ENCODE data around the gene COQ8A.
"Not testable (repeated sequence)": the region's sequence is repeated elsewhere in the genome, so short reads cannot be mapped to it uniquely, and the experiment has no call there.

COQ8A gene

DNA sequence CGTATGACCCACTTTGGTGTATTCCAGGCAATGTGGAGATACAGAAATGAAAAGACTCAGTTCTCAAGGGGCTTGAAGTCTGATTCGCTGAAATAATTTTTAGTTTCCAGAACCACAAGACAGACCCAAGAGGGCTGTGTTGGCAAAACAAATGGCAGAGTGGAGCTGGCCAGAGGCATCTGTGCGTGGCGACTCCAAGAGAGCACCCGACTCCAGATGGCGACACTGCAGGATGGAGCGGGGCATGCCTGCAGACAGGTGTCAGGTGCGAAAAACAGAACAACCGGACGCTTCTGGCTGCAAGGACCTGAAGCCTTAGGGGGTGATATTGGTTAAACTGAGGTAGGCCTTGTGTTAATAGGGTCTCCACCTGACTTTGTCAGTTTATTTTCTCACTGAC is 31.7 kb upstream of the COQ8A start:
- H3K27me3 ChIP-seq (ENCODE audit: low read depth) = no peaks in the 10 kb centered on the region
- no peaks in the 10 kb centered on the region; the same call in 1 of the 2 replicates for H3K36me3 ChIP-seq (replicated peaks)
- in situ Hi-C loops (cut with MboI; ENCODE audit: low sequenced_read_pairs) = no loop called here
- no peak overlapping the region for H3K4me3 ChIP-seq
- no peaks in the 10 kb centered on the region for H3K4me1 ChIP-seq
- no peaks in the 10 kb centered on the region for H3K9me3 ChIP-seq
- no peak for DNase-seq (ENCODE audit: low spot score in 2 of 2)

DNA sequence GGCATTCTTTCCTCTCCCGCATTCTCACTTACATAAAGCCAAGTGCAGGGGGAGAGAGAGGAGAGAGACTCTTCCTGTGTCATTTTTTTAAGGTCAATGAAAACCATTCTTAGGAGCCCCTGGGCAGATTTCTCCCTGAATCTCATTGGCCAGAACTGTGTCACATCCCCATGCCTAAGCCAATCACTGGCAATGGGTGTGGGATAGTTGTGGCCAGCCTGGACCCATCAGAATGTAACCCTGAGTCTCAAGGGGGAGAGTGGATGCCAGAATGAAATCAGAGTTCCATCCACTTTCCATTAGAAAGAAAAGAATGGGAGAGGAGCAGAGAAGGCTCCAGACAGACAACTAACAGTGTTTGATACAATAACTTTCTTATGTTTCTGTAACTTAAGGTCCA is 31.2 kb upstream of the COQ8A start:
- H3K27me3 ChIP-seq (ENCODE audit: low read depth) = no peaks in the 10 kb centered on the region
- H3K36me3 ChIP-seq (replicated peaks) = no peaks in the 10 kb centered on the region; the same call in 1 of the 2 replicates
- H3K4me1 ChIP-seq = no peaks in the 10 kb centered on the region
- H3K9me3 ChIP-seq = no peaks in the 10 kb centered on the region
- in situ Hi-C loops (cut with MboI; ENCODE audit: low sequenced_read_pairs) = no loop called here
- H3K4me3 ChIP-seq = no peak overlapping the region
- no peak for DNase-seq (ENCODE audit: low spot score in 2 of 2)

DNA sequence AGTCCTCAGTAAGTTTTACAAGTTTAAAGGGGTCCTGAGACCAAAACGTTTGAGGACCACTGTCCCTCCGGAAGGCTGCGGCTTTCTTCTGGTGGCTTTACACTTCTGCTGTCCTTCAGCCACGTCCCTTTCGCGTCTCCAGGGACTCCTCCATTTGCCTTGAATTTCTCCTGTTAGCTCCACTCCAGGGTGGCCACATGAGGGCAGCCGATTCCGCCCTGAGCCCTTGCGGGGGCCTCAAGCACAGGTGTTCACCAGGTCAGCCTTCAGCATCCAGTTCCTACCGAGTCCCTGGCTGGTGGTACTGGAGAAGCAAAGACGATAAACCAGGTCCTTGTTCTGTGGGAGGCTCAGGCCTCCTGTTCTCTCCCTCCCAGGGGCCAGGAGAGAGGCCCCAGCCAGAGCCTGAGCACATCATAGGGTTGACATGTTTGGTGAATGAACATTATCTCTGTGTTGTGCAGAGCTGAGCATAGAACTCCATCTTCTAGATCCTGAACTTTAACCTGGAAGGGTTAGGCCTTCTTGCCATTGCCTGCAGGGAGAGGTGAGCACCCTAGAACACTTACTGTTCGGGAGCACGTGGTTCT is 27.4 kb upstream of the COQ8A start:
- H3K9me3 ChIP-seq = no peaks in the 10 kb centered on the region
- no peaks in the 10 kb centered on the region for H3K36me3 ChIP-seq (replicated peaks)
- in situ Hi-C loops (cut with MboI; ENCODE audit: low sequenced_read_pairs) = no loop called here
- no peak overlapping the region for H3K4me3 ChIP-seq
- no peaks in the 10 kb centered on the region for H3K4me1 ChIP-seq
- H3K27me3 ChIP-seq (ENCODE audit: low read depth) = no peaks in the 10 kb centered on the region
- DNase-seq (ENCODE audit: low spot score in 2 of 2) = peak in 1 of 2 experiments; percentile 32

DNA sequence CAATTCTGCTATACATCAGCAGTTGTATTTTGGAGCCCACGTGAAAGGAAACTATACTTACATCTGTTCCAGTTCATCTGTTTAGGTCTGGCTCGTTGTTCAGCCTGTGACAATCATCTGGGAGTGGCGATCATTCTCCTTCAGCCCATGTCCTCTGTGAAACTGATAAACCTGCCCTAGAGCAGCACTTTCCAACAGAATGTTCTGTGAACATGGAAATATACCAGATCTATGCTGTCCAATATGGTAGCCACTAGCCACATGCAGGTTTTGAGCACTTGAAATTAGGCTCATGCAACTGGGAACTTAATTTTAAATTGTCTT is 24.5 kb upstream of the COQ8A start:
- no peak for DNase-seq (ENCODE audit: low spot score in 2 of 2)
- Histone ChIP-seq H3K9me3 (no peaks in the 10 kb centered on the region), H3K27me3 (ENCODE audit: low read depth) (no peaks in the 10 kb centered on the region), H3K4me3 (no peak overlapping the region), H3K4me1 (no peaks in the 10 kb centered on the region), H3K36me3 (replicated peaks) (no peaks in the 10 kb centered on the region)
- in situ Hi-C loops (cut with MboI; ENCODE audit: low sequenced_read_pairs) = no loop called here

DNA sequence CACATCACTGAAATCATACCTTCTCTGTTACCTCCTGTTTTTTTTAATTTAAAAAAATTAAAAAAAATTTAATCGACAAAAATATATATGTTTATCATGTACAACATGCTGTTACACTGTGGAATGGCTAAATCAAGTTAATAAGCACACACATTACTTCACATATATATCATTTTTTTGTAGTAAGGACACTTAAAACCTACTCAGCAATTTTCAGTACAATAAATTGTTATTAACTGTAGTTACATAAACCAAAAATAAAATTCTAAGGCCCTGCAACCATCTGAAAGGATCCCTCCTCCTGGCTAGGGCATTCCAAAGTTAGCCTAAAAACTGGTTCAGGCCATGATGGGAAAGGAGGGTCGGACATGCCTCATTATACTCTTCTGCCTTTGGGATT is 23.6 kb upstream of the COQ8A start:
- no peaks in the 10 kb centered on the region for H3K9me3 ChIP-seq
- no peaks in the 10 kb centered on the region for H3K36me3 ChIP-seq (replicated peaks)
- no peaks in the 10 kb centered on the region for H3K27me3 ChIP-seq (ENCODE audit: low read depth)
- in situ Hi-C loops (cut with MboI; ENCODE audit: low sequenced_read_pairs) = no loop called here
- no peak overlapping the region for H3K4me3 ChIP-seq
- H3K4me1 ChIP-seq = no peaks in the 10 kb centered on the region
- no peak for DNase-seq (ENCODE audit: low spot score in 2 of 2)

DNA sequence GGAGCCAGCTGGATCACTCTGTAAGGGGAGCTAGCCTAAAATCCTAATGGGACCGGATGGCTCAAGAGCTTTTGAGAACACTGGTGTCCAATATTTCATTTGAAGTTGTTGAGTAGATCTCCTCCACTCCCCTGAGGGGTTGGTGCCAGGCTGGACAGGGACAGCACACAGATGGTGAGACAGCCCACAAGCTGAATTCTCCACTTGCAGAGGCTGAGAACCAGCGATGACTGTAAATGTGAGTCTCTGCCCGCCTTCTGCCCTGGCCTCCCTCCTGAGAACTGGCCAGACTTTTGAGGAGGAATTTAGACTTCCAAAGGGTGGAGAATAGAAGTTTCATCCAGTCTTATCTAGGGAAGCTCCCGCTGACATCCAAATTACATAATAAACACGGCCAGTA is 20.5 kb upstream of the COQ8A start:
- Histone ChIP-seq H3K4me1 (no peaks in the 10 kb centered on the region), H3K9me3 (no peaks in the 10 kb centered on the region), H3K27me3 (ENCODE audit: low read depth) (no peaks in the 10 kb centered on the region), H3K36me3 (replicated peaks) (no peaks in the 10 kb centered on the region), H3K4me3 (no peak overlapping the region)
- in situ Hi-C loops (cut with MboI; ENCODE audit: low sequenced_read_pairs) = no loop called here
- no peak for DNase-seq (ENCODE audit: low spot score in 2 of 2)

DNA sequence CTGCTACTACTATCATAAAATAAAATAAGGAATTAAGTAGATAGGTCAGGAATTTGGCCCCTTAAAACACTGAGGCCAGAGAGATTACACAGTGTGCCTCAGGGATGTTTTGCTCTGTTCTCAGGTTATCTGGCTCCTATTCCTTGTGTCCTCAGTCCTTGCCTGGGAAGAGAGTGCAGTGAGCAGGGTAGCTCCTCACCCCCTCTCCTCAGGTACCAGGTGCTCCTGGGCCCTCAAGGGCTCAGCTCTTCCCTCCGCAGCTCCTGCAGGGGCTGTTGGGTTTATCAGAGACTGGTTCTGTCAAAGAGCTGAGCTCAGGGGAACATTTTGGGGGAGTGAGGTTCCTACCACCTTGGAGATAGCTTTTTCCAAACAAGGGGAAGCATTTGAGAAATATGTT is 20.1 kb upstream of the COQ8A start:
- in situ Hi-C loops (cut with MboI; ENCODE audit: low sequenced_read_pairs) = no loop called here
- H3K36me3 ChIP-seq (replicated peaks) = no peaks in the 10 kb centered on the region
- no peaks in the 10 kb centered on the region for H3K27me3 ChIP-seq (ENCODE audit: low read depth)
- H3K9me3 ChIP-seq = no peaks in the 10 kb centered on the region
- no peaks in the 10 kb centered on the region for H3K4me1 ChIP-seq
- no peak overlapping the region for H3K4me3 ChIP-seq
- DNase-seq (ENCODE audit: low spot score in 2 of 2) = no peak

DNA sequence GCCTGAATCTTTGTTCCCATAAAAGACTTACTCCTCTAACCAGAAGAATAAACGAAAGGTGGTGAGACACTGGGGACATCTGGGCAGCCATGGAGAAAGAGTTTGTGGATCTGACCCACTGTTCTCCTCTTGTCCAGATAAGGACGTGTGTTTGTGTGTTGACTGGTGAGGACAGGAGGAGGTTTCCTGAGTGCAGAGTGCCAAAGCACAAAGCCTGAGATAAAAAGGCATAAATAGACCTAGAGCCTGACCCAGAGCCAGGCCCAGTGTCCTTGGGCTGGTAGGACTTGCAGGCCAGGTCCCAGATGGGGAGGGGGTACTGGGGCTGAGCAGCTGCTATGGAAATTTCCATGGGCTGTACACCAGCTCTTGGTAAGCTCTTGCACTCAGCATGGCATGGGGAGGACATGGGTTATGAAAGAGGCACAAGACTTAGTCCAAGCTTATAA is 19.6 kb upstream of the COQ8A start:
- H3K4me1 ChIP-seq = no peaks in the 10 kb centered on the region
- no peaks in the 10 kb centered on the region for H3K27me3 ChIP-seq (ENCODE audit: low read depth)
- H3K4me3 ChIP-seq = no peak overlapping the region
- in situ Hi-C loops (cut with MboI; ENCODE audit: low sequenced_read_pairs) = no loop called here
- H3K36me3 ChIP-seq (replicated peaks) = no peaks in the 10 kb centered on the region
- no peaks in the 10 kb centered on the region for H3K9me3 ChIP-seq
- no peak for DNase-seq (ENCODE audit: low spot score in 2 of 2)

DNA sequence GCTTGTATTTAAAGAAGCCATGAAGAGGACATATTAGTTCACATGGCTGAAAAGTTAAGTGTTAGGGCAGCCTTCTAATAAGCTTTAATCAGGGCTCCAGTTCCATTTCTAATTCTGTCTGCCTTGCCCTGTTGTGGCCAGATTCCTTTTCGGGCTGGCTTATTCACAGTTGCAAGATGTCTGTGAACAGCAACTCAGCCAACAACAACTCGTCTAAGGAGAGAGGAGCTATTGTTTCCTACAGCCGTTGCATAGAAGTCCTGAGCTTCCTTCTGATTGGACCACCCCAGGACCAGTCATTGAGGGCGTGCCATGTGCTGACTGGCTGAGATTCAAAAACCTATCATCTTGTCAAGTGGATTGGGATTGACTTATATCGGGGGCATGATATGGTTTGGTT is 18.6 kb upstream of the COQ8A start:
- Histone ChIP-seq H3K27me3 (ENCODE audit: low read depth) (no peaks in the 10 kb centered on the region), H3K9me3 (no peaks in the 10 kb centered on the region), H3K36me3 (replicated peaks) (no peaks in the 10 kb centered on the region), H3K4me1 (no peaks in the 10 kb centered on the region), H3K4me3 (no peak overlapping the region)
- no peak for DNase-seq (ENCODE audit: low spot score in 2 of 2)
- in situ Hi-C loops (cut with MboI; ENCODE audit: low sequenced_read_pairs) = no loop called here

DNA sequence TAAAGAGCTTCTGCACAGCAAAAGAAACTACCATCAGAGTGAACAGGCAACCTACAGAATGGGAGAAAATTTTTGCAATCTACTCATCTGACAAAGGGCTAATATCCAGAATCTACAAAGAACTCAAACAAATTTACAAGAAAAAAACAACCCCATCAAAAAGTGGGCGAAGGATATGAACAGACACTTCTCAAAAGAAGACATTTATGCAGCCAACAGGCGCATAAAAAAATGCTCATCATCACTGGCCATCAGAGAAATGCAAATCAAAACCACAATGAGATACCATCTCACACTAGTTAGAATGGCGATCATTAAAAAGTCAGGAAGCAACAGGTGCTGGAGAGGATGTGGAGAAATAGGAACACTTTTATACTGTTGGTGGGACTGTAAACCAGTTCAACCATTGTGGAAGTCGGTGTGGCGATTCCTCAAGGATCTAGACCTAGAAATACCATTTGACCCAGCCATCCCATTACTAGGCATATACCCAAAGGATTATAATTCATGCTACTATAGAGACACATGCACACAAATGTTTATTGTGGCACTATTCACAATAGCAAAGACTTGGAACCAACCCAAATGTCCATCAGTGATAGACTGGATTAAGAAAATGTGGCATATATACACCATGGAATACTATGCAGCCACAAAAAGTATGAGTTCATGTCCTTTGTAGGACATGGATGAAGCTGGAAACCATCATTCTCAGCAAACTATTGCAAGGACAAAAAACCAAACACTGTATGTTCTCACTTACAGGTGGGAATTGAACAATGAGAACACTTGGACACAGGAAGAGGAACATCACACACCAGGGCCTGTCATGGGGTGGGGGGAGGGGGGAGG is 10.6 kb upstream of the COQ8A start:
- H3K27me3 ChIP-seq (ENCODE audit: low read depth); H3K4me1 ChIP-seq; DNase-seq (ENCODE audit: low spot score in 2 of 2); H3K4me3 ChIP-seq; H3K9me3 ChIP-seq; in situ Hi-C loops (cut with MboI; ENCODE audit: low sequenced_read_pairs); H3K36me3 ChIP-seq (replicated peaks): not testable (repeated sequence)

DNA sequence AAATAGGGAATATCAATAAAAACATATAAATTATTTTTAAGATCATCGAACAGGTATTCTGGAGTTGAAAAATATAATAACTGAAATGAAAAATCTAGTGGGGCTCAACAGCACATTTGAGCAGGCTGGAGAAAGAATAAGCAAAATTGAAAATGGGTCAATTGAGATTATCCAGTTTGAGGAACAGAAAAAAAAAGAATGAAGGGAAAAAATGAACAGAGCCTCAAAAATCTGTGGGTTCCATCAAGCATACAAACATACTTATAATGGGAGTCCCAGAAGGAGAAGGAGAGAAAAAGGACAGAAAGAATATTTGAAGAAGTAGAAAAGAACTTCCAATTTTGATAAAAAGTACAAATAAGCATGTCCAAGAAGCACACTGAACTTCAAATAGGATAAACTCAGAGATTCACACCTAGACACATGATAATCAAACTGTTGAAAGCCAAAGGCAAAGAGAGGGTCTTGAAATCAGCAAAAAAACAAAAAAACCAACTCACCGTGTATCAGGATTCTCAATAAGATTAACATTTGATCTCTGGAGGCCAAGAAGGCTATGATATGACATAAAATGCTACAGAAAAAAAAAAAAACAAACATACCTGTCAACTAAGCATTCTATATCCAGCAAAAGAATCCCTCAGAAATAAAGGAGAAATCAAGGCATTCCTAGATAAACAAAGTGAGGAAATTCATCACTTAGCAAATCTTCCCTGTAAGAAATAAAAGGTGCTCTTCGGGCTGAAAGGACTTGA is 5.4 kb upstream of the COQ8A start:
- DNase-seq (ENCODE audit: low spot score in 2 of 2) = no peak
- Histone ChIP-seq H3K9me3 (peaks cover 5% of the 10 kb centered on the region; the same call in 1 of the 2 replicates), H3K27me3 (ENCODE audit: low read depth) (no peaks in the 10 kb centered on the region), H3K4me1 (peaks cover 4% of the 10 kb centered on the region), H3K4me3 (no peak overlapping the region), H3K36me3 (replicated peaks) (no peaks in the 10 kb centered on the region)
- in situ Hi-C loops (cut with MboI; ENCODE audit: low sequenced_read_pairs) = no loop called here

DNA sequence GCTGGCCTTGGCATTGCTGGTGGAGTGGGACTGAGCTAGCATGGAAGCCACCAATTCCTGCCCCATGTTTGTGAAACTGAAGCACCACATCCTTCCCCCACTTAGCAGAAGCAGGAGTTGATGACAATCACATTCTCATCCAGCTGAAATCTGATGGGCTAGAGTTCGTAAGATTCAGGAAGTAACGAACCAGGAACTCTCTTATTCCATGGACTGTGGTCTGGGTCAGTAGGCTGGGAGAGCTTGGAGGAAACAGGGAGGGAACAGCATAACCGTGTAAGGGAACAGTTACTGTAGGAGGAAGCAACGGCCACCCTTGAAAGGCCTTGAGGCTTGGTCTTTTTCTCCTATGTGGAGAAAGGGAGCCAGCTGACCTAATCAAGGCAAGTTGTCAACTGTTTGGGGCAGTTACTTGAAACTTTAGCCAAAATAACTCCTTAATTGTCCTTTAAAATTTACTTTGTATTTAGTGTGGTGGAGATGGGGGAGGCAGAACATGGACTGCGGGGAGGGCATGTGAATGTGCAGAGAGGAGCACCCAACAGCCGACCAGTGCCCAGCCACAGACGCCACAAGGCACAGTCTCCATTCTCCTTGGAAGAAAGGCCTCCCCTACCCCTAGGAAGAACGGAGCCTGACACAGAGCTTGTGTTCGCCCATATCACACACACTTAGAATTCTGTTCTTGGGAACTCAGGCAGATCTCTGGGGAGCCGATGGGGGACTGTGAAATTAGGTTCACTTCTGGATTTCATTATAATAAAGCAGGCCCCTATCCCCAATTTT is 2.0 kb upstream of the COQ8A start:
- DNase-seq (ENCODE audit: low spot score in 2 of 2) = no peak
- peaks cover 5% of the 10 kb centered on the region; the same call in 1 of the 2 replicates for H3K9me3 ChIP-seq
- peaks cover 8% of the 10 kb centered on the region for H3K4me1 ChIP-seq
- no peaks in the 10 kb centered on the region for H3K27me3 ChIP-seq (ENCODE audit: low read depth)
- no peaks in the 10 kb centered on the region for H3K36me3 ChIP-seq (replicated peaks)
- no peak overlapping the region for H3K4me3 ChIP-seq
- in situ Hi-C loops (cut with MboI; ENCODE audit: low sequenced_read_pairs) = no loop called here

DNA sequence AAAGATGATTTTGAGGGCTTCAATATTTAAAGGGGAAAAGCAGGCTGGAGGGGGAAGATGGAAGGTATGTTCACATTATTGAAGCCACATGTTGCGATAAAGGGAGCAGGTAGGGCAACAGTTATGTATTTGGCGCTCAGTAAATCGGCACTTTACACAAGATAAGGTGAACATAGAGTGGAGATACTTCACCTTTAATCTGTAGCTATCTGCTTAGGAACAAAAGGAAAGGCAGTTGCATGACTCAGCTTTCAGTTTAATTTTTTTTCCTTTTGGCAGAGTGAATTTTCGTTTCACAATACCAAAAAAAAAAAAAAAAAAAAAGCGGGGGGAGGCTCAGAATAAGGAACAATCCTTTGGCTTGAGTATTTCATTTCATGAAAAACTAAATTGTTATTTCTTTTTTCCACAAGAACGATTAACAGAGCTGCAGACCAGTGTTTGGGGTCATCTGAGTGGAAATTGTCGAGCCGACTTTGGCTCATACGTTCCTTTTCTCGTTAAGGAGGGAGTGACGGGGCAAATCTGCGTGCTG is 1.1 kb upstream of the COQ8A start:
- peaks cover 8% of the 10 kb centered on the region for H3K4me1 ChIP-seq
- H3K9me3 ChIP-seq = peaks cover 5% of the 10 kb centered on the region; the same call in 1 of the 2 replicates
- H3K36me3 ChIP-seq (replicated peaks) = no peaks in the 10 kb centered on the region
- DNase-seq (ENCODE audit: low spot score in 2 of 2) = peak in 1 of 2 experiments; percentile 20
- in situ Hi-C loops (cut with MboI; ENCODE audit: low sequenced_read_pairs) = no loop called here
- H3K4me3 ChIP-seq = peak overlapping the region; percentile 39
- H3K27me3 ChIP-seq (ENCODE audit: low read depth) = no peaks in the 10 kb centered on the region
